ENCODE measurements around the gene CLEC10A.
"Not testable (repeated sequence)": the region's sequence is repeated elsewhere in the genome, so short reads cannot be mapped to it uniquely, and the experiment has no call there.

Gene CLEC10A

GRCh38 chr17:7079581-7080455, at the start of gene CLEC10A:
TSS of gene CLEC10A (minus strand) at chr17:7080251. CDS start at chr17:7078812, 1,439 bp downstream.
- DNase-seq, result no peak

GRCh38 chr17:7129311-7129710, 49.3 kb upstream of the CLEC10A start:
- no peak for DNase-seq

- DNase-seq, result no peak
Observed at GRCh38 chr17:7128160-7128559, 48.1 kb upstream of the CLEC10A start.

GRCh38 chr17:7127501-7127900, 47.5 kb upstream of the CLEC10A start:
- DNase-seq, result not testable (repeated sequence)

GRCh38 chr17:7126386-7126785, 46.3 kb upstream of the CLEC10A start:
- DNase-seq, result not testable (repeated sequence)

GRCh38 chr17:7124923-7125322, 44.9 kb upstream of the CLEC10A start:
- no peak for DNase-seq

GRCh38 chr17:7123844-7124243, 43.8 kb upstream of the CLEC10A start:
- DNase-seq, result no peak

- DNase-seq, result no peak
Observed at GRCh38 chr17:7122381-7122780, 42.3 kb upstream of the CLEC10A start.

GRCh38 chr17:7120635-7121034, 40.6 kb upstream of the CLEC10A start:
- not testable (repeated sequence) for DNase-seq

GRCh38 chr17:7120123-7120522, 40.1 kb upstream of the CLEC10A start:
- DNase-seq, result no peak

- no peak for DNase-seq
Observed at GRCh38 chr17:7119314-7119713, 39.3 kb upstream of the CLEC10A start.

GRCh38 chr17:7114875-7115614, 35.0 kb upstream of the CLEC10A start:
- DNase-seq, result no peak

GRCh38 chr17:7114241-7114874, 34.3 kb upstream of the CLEC10A start, which contains the start of gene ASGR2:
TSS of gene ASGR2 (minus strand) at chr17:7114822. CDS start at chr17:7114240, 582 bp downstream.
- no peak for DNase-seq

GRCh38 chr17:7113273-7114071, 33.4 kb upstream of the CLEC10A start:
- DNase-seq, result no peak

GRCh38 chr17:7112510-7113108, 32.6 kb upstream of the CLEC10A start:
- DNase-seq, result no peak

GRCh38 chr17:7111784-7112509, 31.9 kb upstream of the CLEC10A start:
- no peak for DNase-seq

- no peak for DNase-seq
Observed at GRCh38 chr17:7110617-7111306, 30.7 kb upstream of the CLEC10A start.

- DNase-seq, result no peak
Observed at GRCh38 chr17:7109461-7110322, 29.6 kb upstream of the CLEC10A start.

- DNase-seq, result no peak
Observed at GRCh38 chr17:7108981-7109380, 28.9 kb upstream of the CLEC10A start.

GRCh38 chr17:7108560-7108925, 28.5 kb upstream of the CLEC10A start:
- DNase-seq, result no peak

All from NCI-H1930 (cell line).